Heart left ventricle (tissue), 13 donors: Measurements from ENCODE around the gene HOXA9.

ENCODE experiments used
- CTCF ChIP-seq, 12 donors: fragments of 200-600 bp; sonication (generic) in 4 of 12; IDR thresholded peaks; one replicate each; pipeline versions ENCODE4 v1.5.0 to v1.8.0; 2018 to 2022; ENCODE audit warnings: antibody characterized with exemption in 12 of 12, mild to moderate bottlenecking in 5 of 12
- POLR2A ChIP-seq, 2 donors: fragments of 450-650 bp; IDR thresholded peaks; one replicate each; pipeline ENCODE4 v1.6.1; 2017; ENCODE audit warnings: antibody characterized with exemption in 2 of 2, mild to moderate bottlenecking in 2 of 2, moderate library complexity in 2 of 2
- donor health status: ischemic (EF 13 %, LVEDD 7.1; RV severe dilation, severe dysfunction).
- donor health status: DM: no; HTN: yes; CAD: no.
- donor health status: DM: no; HTN: no; CAD: no.
- donor health status: ischemic (EF 25% LVEDD 6.9; RV normal size, moderate dysfunction).
- donor health status: ischemic (EF 25% LVEDD 5.7; RV mildly dilated, moderate dysfunction).
- donor health status: ischemic (EF 35%, LVEDD 5.7; RV mildly dilated, moderate dysfunction).
- donor health status: nonischemic (EF 11% LVEDD 7.7; RV severe dilation, severe dysfunction).
- donor health status: DM: yes; HTN: yes; CAD: no.
- donor health status: PGD.
- donor health status: ischemic (EF 29% LVEDD 5.4; RV normal size, mild dysfunction).
- donor health status: nonischemic (EF 23%, LVEDD 6.1; RV moderate dilation, normal function).

DNA sequence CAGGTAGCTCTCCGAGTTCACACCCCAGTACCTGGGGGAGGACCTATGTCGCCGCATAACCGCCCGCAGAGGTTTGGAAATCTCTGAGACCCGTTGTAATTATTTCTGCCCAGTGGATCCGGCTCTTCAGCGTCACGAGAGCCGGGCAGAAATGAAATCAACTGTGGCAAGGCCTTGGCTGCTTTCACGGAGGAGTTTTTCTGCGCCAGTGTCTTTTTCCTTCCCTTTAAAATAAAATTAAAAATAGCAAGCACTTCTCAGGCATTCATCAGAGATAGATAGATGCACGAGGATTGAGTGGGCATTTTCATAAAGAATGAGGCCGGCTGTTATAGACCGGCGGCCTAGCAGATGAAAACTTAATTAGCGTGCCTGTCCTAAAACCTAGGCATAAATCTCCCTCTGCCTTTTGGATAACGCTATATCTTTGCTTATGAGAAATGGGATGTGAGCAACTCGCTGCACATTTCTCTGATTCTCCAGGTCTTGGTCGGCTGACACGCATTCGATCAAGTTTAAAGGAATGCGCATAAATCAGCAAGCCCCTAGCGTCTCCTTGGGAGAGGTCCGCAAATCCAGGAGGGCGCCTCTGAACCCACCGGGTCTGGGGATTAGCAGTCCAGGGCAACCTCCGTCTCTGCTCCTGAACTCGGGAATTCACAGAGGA lies 28.1 kb upstream of the HOXA9 start:
- no peak for TF ChIP-seq CTCF (IDR thresholded peaks at IDR 0.05)
- no peak for TF ChIP-seq POLR2A (IDR thresholded peaks at IDR 0.05)
